Upper lobe of left lung (tissue), 6 donors: ENCODE measurements around the gene BEST1. TPM values are rescaled to one million over a fixed set of nuclear protein-coding genes. Genes with fewer than 3 reads are reported as not detected.

Experiments
- ATAC-seq, 2 donors: fragments of 200-7000 bp; cut with Tn5 transposase; one replicate each; pipeline ENCODE4 v1.9.1; 2022; ENCODE audit warnings: mild to moderate bottlenecking in 2 of 2, moderate library complexity in 2 of 2; ENCODE audit not compliant: low FRiP score in 2 of 2
- DNase-seq, 2 donors: peaks; one replicate each; pipeline ENCODE4 v3.0.0-alpha.2; 2019 to 2020
- H3K27ac ChIP-seq, 4 donors: fragments of 200-600 bp; sonication (generic); one replicate each; pipeline ENCODE4 v1.5.1; 2016 to 2019
- H3K27me3 ChIP-seq, 4 donors: fragments of 200-600 bp; sonication (generic); one replicate each; pipeline ENCODE4 v1.5.1; 2017 to 2019
- H3K36me3 ChIP-seq, 4 donors: fragments of 200-600 bp; sonication (generic); one replicate each; pipeline ENCODE4 v1.5.1; 2016 to 2019
- H3K4me1 ChIP-seq, 4 donors: fragments of 200-600 bp; sonication (generic); one replicate each; pipeline ENCODE4 v1.5.1; 2018 to 2019
- H3K4me3 ChIP-seq, 4 donors: fragments of 200-600 bp; sonication (generic); one replicate each; pipeline ENCODE4 v1.5.1; 2017 to 2019; ENCODE audit warnings: mild to moderate bottlenecking in 2 of 4, moderate library complexity in 1 of 4
- H3K9me3 ChIP-seq, 4 donors: fragments of 200-600 bp; sonication (generic); one replicate each; pipeline ENCODE4 v1.5.1; 2018 to 2019
- EP300 ChIP-seq, 4 donors: sonication (generic); formaldehyde crosslinking; IDR thresholded peaks; one replicate each; pipeline ENCODE4 v1.5.1; 2017; ENCODE audit warnings: antibody characterized with exemption in 4 of 4, control low read depth in 2 of 4
- POLR2A ChIP-seq, 4 donors: fragments of 450-650 bp; IDR thresholded peaks; one replicate each; pipeline ENCODE4 v1.5.1; 2016 to 2017; ENCODE audit warnings: antibody characterized with exemption in 4 of 4, mild to moderate bottlenecking in 2 of 4
- POLR2AphosphoS5 ChIP-seq, 2 donors: sonication (generic); formaldehyde crosslinking; IDR thresholded peaks; one replicate each; pipeline ENCODE4 v1.5.1; 2017; ENCODE audit warnings: antibody characterized with exemption in 2 of 2
- WGBS, 2 donors: methylation state at CpG; one replicate each; pipeline ENCODE4 v1.1.5; 2017 to 2018; 5-methylcytosine and 5-hydroxymethylcytosine counted together
- total RNA-seq, 6 donors: library from RNA; depleted of rRNA in 4 of 6; stranded (reverse); fragments of >200 nt in 4 of 6; gene quantifications; one replicate each; pipeline versions ENCODE4 v1.1.0 to v1.2.1, GENCODE V29; 2016 to 2021
- TF ChIP-seq, protein P1 (sequence below), 6 experiments: fragments of 450-650 bp in 4 of 6; fragments of 200-600 bp in 2 of 6; sonication (generic) in 2 of 6; IDR thresholded peaks; one replicate each; pipeline ENCODE4 v1.5.1; 2016 to 2019; ENCODE audit warnings: antibody characterized with exemption in 6 of 6
- donor health status: DM: no; HTN: no; CAD: no; lungs with moderate emphysema.
- donor health status: DM: no; HTN: yes; CAD: no; lungs with severe emphysema.

BEST1 gene
- total RNA-seq, 6 donors from 2014 or later: 6.5 to 18.9 (median 10.4) TPM

DNA sequence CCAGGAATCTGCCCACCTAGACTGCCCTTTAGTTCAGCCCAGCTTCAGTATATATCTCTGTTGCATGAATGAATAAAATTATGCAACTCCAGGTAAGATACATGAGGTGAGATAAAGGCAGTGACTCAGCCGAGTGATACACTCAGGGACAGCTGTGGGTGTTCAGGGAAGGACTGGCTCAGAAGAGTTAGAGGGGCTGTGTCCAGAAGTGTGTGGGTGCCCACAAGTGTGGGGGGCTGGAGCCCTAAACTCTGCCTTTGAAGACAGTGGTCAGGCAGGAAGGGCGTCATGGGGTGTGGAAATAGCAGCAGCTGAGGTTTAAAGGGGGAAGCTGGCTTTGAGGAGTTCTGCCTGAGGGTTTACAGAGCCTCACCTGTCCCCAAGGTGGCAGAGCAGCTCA is 9.0 kb downstream of the BEST1 start:
- DNase-seq: no peak
- H3K27me3 ChIP-seq: peaks cover 0 to 8% (median 2%) of the 10 kb centered on the region in 4 donors
- 28 to 38% methylated on average over 2 of the region's 2 CpGs for WGBS, 2 donors
- H3K9me3 ChIP-seq: no peaks in the 10 kb centered on the region
- no peak overlapping the region for H3K4me3 ChIP-seq
- peaks cover 0 to 30% (median 8%) of the 10 kb centered on the region in 4 donors for H3K36me3 ChIP-seq
- no peak for TF ChIP-seq POLR2A (IDR thresholded peaks at IDR 0.05)
- TF ChIP-seq, protein P1, sequence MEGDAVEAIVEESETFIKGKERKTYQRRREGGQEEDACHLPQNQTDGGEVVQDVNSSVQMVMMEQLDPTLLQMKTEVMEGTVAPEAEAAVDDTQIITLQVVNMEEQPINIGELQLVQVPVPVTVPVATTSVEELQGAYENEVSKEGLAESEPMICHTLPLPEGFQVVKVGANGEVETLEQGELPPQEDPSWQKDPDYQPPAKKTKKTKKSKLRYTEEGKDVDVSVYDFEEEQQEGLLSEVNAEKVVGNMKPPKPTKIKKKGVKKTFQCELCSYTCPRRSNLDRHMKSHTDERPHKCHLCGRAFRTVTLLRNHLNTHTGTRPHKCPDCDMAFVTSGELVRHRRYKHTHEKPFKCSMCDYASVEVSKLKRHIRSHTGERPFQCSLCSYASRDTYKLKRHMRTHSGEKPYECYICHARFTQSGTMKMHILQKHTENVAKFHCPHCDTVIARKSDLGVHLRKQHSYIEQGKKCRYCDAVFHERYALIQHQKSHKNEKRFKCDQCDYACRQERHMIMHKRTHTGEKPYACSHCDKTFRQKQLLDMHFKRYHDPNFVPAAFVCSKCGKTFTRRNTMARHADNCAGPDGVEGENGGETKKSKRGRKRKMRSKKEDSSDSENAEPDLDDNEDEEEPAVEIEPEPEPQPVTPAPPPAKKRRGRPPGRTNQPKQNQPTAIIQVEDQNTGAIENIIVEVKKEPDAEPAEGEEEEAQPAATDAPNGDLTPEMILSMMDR (IDR thresholded peaks at IDR 0.05): no peak
- TF ChIP-seq EP300 (IDR thresholded peaks at IDR 0.05): no peak
- no peak for TF ChIP-seq POLR2AphosphoS5 (IDR thresholded peaks at IDR 0.05)
- H3K27ac ChIP-seq: peak overlapping the region in 1 of 4 donors; percentile 6
- H3K4me1 ChIP-seq: peaks cover 29 to 44% (median 39%) of the 10 kb centered on the region in 4 donors
- ATAC-seq: no peak

DNA sequence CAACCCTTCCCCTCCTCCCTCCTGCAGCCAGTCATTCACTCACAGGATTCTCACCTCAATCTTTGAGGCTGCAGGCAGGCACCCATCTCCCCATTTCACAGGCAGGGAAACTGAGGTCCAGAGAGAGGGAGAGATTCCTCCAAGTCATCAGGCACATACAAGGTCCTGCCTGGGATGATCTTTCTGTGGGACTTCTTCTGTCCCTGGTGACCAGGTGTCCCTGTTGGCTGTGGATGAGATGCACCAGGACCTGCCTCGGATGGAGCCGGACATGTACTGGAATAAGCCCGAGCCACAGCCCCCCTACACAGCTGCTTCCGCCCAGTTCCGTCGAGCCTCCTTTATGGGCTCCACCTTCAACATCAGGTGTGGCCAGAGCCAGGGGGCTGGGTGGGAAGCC is 9.5 kb downstream of the BEST1 start:
- Histone ChIP-seq H3K4me1 (peaks cover 29 to 45% (median 39%) of the 10 kb centered on the region in 4 donors), H3K27me3 (peaks cover 0 to 8% (median 2%) of the 10 kb centered on the region in 4 donors), H3K9me3 (no peaks in the 10 kb centered on the region), H3K36me3 (peaks cover under 1 to 35% (median 13%) of the 10 kb centered on the region in 4 donors), H3K27ac (no peak overlapping the region), H3K4me3 (no peak overlapping the region)
- ATAC-seq (no peak), DNase-seq (no peak)
- WGBS, 2 donors: 80 to 96% methylated on average over 3 to 6 of the region's 6 CpGs
- no peak for TF ChIP-seq POLR2A (IDR thresholded peaks at IDR 0.05)
- TF ChIP-seq EP300 (IDR thresholded peaks at IDR 0.05): no peak
- no peak for TF ChIP-seq POLR2AphosphoS5 (IDR thresholded peaks at IDR 0.05)

DNA sequence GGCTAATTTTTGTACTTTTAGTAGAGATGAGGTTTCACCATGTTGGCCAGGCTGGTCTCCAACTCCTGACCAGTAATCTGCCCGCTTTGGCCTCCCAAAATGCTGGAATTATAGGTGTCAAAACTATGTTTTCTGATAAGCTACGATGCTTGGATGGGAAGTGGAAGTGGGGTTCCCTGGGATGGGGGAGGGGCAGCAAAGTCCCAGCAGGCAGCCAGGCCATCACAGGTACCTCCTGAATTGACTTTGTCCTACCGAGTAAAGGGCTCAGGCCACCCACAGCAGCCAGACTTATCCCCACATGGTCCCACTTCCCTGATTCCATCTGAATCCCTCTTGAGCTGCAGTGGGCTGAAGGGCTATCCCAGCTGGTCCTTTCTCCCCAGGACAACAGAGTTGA is 10.4 kb downstream of the BEST1 start:
- Histone ChIP-seq H3K9me3 (no peaks in the 10 kb centered on the region), H3K36me3 (peaks cover 6 to 44% (median 21%) of the 10 kb centered on the region in 4 donors), H3K4me3 (no peak overlapping the region), H3K27ac (peak overlapping the region in 2 of 4 donors; percentile 56 to 57), H3K4me1 (peaks cover 30 to 45% (median 39%) of the 10 kb centered on the region in 4 donors), H3K27me3 (peaks cover 0 to 2% (median 0%) of the 10 kb centered on the region in 4 donors)
- 63 to 90% methylated on average over 2 to 3 of the region's 3 CpGs for WGBS, 2 donors
- DNase-seq (no peak), ATAC-seq (no peak)
- TF ChIP-seq EP300 (IDR thresholded peaks at IDR 0.05): no peak
- TF ChIP-seq, protein P1 (IDR thresholded peaks at IDR 0.05): no peak

DNA sequence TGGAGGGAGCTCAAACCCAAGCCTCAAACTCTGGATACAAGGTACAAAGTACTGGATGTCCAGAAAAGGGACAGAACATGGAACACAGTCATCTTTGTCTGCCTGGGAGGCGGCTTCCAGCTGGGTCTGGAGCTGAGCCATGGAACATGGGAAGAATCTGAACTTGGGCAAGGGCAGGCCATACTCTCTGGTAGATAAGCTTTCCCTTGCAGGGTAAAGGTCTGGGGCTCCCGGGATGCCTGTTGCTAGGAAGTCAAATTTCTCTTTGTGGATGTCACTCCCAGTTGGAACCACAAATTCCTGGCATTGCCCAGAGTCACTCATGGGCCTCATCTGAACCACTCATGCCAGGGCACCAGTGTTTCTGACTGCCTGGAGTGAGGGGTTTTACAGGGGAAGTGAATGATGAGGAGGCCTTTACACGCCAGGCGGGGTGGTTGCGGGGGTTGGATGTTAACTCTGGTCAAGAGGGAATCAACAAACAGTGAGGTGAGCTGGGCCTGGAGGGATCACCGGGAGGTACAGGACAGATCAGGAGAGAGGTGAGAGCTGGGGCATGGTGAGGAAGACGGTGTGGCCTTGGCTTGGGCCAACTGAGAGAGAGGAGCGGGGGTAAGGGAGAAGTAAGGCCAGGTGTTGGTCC is 11.5 kb downstream of the BEST1 start:
- no peak for DNase-seq
- no peak for ATAC-seq
- Histone ChIP-seq H3K27ac (peak overlapping the region; percentile 98 to 99 (median 99)), H3K9me3 (no peaks in the 10 kb centered on the region), H3K4me1 (peaks cover 30 to 37% (median 32%) of the 10 kb centered on the region in 4 donors), H3K27me3 (no peaks in the 10 kb centered on the region), H3K4me3 (no peak overlapping the region), H3K36me3 (peaks cover 6 to 53% (median 25%) of the 10 kb centered on the region in 4 donors)
- TF ChIP-seq POLR2AphosphoS5 (IDR thresholded peaks at IDR 0.05) (no peak), POLR2A (IDR thresholded peaks at IDR 0.05) (no peak), EP300 (IDR thresholded peaks at IDR 0.05) (no peak)
- TF ChIP-seq, protein P1 (IDR thresholded peaks at IDR 0.05): no peak
- WGBS, 2 donors: 91% methylated on average over 7 to 8 of the region's 8 CpGs

DNA sequence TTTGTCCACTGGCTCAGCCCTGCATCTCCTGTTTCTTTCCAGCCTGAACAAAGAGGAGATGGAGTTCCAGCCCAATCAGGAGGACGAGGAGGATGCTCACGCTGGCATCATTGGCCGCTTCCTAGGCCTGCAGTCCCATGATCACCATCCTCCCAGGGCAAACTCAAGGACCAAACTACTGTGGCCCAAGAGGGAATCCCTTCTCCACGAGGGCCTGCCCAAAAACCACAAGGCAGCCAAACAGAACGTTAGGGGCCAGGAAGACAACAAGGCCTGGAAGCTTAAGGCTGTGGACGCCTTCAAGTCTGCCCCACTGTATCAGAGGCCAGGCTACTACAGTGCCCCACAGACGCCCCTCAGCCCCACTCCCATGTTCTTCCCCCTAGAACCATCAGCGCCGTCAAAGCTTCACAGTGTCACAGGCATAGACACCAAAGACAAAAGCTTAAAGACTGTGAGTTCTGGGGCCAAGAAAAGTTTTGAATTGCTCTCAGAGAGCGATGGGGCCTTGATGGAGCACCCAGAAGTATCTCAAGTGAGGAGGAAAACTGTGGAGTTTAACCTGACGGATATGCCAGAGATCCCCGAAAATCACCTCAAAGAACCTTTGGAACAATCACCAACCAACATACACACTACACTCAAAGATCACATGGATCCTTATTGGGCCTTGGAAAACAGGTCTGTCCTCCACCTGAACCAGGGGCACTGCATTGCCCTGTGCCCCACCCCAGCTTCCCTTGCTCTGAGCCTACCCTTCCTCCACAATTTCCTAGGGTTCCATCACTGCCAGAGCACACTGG is 12.3 kb downstream of the BEST1 start:
- no peak overlapping the region for H3K4me3 ChIP-seq
- DNase-seq (no peak), ATAC-seq (peak; percentile 0 to 4)
- TF ChIP-seq POLR2A (IDR thresholded peaks at IDR 0.05): no peak
- TF ChIP-seq, protein P1 (IDR thresholded peaks at IDR 0.05): no peak
- TF ChIP-seq POLR2AphosphoS5 (IDR thresholded peaks at IDR 0.05): peak in 1 of 2 donors; percentile 23
- no peak for TF ChIP-seq EP300 (IDR thresholded peaks at IDR 0.05)
- peak overlapping the region; percentile 98 to 99 (median 99) for H3K27ac ChIP-seq
- H3K9me3 ChIP-seq: no peaks in the 10 kb centered on the region
- H3K36me3 ChIP-seq: peaks cover 6 to 53% (median 25%) of the 10 kb centered on the region in 4 donors
- 87 to 88% methylated on average over 11 to 12 of the region's 12 CpGs for WGBS, 2 donors
- H3K27me3 ChIP-seq: no peaks in the 10 kb centered on the region
- H3K4me1 ChIP-seq: peaks cover 30 to 37% (median 32%) of the 10 kb centered on the region in 4 donors
